Ectodermal cell (in vitro differentiated cells): ENCODE data around the gene ANO9.

Experiments
- H3K27ac ChIP-seq: 2 replicates; pipeline ENCODE4 v1.7.0; 2013; ENCODE audit warnings: mild to moderate bottlenecking, low read depth, low read length; ENCODE audit not compliant: insufficient read depth, poor library complexity, severe bottlenecking
- H3K27me3 ChIP-seq: 2 replicates; pipeline ENCODE4 v1.7.0; 2013; ENCODE audit warnings: mild to moderate bottlenecking, low read length; ENCODE audit not compliant: insufficient read depth, control insufficient read depth, poor library complexity, severe bottlenecking
- H3K36me3 ChIP-seq: one replicate; pipeline ENCODE4 v1.7.0; 2013; ENCODE audit warnings: low read length; ENCODE audit not compliant: control insufficient read depth, insufficient read depth
- H3K4me1 ChIP-seq: one replicate; pipeline ENCODE4 v1.7.0; 2013; ENCODE audit warnings: low read length; ENCODE audit not compliant: control insufficient read depth, insufficient read depth
- H3K4me3 ChIP-seq: 2 replicates; pipeline ENCODE4 v1.7.0; 2013; ENCODE audit warnings: low read depth, low read length, control low read depth; ENCODE audit not compliant: insufficient read depth
- H3K9me3 ChIP-seq: 2 replicates; pipeline ENCODE4 v1.7.0; 2013; ENCODE audit warnings: mild to moderate bottlenecking, low read length, moderate library complexity; ENCODE audit not compliant: control insufficient read depth
- WGBS, 2 experiments: methylation state at CpG; one replicate each; pipeline ENCODE4 v1.1.7; 2013; ENCODE audit warnings: missing lambda C conversion rate in 2 of 2; 5-methylcytosine and 5-hydroxymethylcytosine counted together

The ANO9 gene

GRCh38 chr11:373716-374551 lies 67.9 kb downstream of the ANO9 start:
- Histone ChIP-seq H3K4me3 (no peak overlapping the region), H3K27ac (no peak overlapping the region), H3K36me3 (peaks cover 30% of the 10 kb centered on the region), H3K4me1 (peaks cover 8% of the 10 kb centered on the region), H3K9me3 (no peaks in the 10 kb centered on the region), H3K27me3 (no peaks in the 10 kb centered on the region)
- WGBS, 2 experiments: 94 to 95% methylated on average over 23 of the region's 23 CpGs

DNA sequence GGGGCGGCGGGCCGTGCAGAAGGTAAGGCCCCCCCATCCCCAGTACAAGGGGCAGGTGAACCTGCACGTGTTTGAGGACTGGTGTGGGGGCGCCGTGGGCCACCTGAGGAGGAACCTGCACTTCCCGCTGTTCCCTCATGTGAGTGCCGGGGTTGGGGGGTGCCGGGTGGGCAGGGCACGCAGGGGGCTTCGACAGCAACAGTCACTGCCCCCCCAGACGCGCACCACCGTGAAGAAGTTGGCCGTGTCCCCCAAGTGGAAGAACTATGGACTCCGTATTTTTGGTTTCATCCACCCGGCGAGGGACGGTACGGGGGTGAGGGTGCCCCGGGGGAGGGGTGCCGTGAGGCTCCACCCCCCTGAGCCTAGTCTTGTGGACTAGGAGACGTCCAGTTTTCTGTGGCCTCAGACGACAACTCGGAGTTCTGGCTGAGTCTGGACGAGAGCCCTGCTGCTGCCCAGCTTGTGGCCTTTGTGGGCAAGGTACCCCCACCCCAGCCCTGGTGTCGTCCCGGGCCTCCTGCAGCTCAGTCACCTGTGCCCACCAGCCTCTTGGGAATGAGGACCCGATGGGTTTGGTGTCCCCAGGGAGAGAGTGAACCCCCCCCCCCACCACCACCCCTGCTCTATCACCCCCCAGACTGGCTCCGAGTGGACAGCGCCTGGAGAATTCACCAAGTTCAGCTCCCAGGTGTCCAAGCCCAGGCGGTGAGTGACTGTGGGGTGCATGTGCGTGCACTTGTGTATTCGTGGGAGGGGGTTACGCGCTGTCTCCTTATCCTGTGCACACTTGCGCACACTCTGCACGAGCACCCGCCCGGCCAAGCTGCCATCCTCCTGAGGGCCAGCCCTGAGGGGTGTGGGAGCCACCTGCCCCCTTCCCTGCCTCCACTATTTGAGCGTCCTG lies 68.7 kb downstream of the ANO9 start:
- WGBS, 2 experiments: 94% methylated on average over 41 of the region's 41 CpGs
- peaks cover 15% of the 10 kb centered on the region for H3K4me1 ChIP-seq
- H3K36me3 ChIP-seq: peaks cover 26% of the 10 kb centered on the region
- H3K27ac ChIP-seq: no peak overlapping the region
- H3K9me3 ChIP-seq: no peaks in the 10 kb centered on the region
- no peak overlapping the region for H3K4me3 ChIP-seq
- no peaks in the 10 kb centered on the region for H3K27me3 ChIP-seq

DNA sequence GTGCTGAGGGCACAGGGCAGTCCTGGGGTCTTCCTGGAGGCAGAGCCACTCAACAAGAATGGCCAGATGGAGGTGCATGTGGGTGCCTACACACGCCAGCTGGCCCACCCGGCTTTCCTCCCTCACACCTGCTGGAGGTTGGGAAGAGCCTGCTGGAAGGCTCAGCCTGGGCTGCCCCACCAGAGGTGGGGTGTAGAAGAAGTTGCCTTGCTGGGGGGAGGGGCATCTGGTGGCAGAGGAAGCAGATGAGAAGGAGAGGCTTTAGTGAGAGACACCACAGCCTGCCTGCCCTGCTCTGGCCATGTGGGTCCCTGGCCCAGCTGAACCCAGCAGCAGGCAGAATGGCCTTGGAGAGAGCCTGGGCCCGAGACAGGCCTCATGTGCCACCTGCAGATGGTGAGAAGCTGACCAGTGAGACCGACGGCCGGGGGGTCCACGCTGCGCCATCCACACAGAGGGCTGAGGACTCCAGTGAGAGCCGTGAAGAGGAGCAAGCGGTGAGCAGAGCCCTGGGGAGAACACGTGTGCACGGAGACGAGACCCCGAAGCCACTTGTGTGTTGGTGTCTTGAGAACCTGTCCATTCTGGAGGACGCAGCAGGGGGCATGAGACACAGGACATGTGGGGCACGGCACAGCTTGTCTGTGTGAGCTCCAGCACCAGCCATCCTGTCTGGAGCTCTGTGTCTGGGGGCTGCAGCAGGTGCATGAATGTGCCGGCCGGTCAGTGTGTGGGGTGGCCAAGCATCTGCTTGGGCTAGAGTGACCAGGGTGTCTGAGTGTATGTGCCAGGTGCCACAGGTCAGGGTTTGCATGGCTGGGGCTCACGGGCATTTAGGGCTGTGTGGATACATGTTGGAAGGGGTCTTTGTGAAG lies 69.9 kb downstream of the ANO9 start:
- no peaks in the 10 kb centered on the region for H3K27me3 ChIP-seq
- H3K4me1 ChIP-seq: peaks cover 15% of the 10 kb centered on the region
- no peaks in the 10 kb centered on the region for H3K9me3 ChIP-seq
- H3K4me3 ChIP-seq: no peak overlapping the region
- 94 to 96% methylated on average over 19 of the region's 19 CpGs for whole genome bisulfite sequencing, 2 experiments
- H3K36me3 ChIP-seq: peaks cover 22% of the 10 kb centered on the region
- no peak overlapping the region for H3K27ac ChIP-seq

DNA sequence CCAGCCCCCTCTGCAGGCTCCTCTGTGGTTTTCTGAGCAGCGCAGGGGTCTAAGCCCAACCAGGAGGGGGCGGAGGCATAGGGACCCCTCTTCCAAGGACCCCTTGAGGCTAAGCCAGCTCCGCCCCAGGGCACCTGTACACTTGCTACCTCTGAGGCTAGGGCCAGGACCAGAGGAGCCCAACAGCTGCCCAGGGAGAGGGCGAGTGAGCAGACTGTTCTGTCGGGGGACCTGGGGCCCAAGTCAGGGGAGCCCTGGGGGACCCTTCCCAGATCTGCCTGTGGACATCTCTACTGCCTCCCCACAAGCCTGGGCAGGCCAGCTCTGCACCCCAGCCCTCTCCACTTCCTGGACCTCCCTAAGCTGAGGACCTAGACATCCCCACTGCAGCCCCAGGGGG lies 70.8 kb downstream of the ANO9 start:
- H3K4me3 ChIP-seq: no peak overlapping the region
- H3K27me3 ChIP-seq: no peaks in the 10 kb centered on the region
- H3K4me1 ChIP-seq: peaks cover 15% of the 10 kb centered on the region
- no peak overlapping the region for H3K27ac ChIP-seq
- 95 to 96% methylated on average over 5 of the region's 5 CpGs for WGBS, 2 experiments
- no peaks in the 10 kb centered on the region for H3K9me3 ChIP-seq
- peaks cover 22% of the 10 kb centered on the region for H3K36me3 ChIP-seq

DNA sequence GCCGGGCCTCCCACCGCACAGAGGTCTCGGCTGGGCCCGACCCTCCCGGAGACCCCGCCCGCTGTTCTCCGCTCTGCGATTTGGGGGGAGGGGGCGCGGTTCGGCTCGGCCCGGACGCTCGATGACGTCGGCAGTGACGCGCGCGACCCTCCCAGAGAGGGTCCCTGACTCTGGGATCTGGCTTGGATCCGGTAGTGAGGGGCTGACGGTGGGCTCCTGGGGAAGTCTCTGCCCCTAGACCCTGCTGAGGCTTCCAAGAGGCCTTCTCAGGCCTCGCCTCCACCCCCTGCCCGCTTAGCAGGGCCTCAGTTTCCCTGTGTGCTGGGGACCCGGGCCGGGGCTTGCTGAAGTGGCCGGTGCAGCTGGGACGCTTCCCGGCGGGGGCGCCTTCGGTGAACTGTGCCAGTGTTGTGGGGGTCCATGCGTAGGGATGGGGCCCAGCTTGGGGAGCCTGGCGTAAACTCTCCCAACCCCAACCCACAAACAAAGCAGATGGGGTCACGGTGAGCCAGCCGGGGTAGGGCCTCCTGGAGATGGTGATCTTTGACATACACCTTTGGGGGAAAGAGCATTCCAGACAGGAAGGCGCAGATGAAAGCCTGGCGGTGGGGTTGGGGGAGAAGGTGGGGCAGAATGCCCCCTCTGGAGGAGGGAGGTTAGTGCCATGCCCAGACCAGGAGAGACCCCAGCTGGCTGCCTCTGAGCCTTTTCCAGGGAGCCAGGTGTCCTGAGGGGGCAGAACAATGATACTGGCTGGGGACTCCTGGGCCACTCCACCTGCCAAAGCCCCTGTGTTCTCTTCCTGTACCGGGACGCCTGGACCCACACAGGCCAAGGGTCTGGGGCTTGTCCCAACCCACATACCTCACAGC lies 71.5 kb downstream of the ANO9 start:
- H3K27me3 ChIP-seq: no peaks in the 10 kb centered on the region
- peak overlapping the region; percentile 73 for H3K4me3 ChIP-seq
- H3K27ac ChIP-seq: peak overlapping the region; percentile 87
- WGBS, 2 experiments: 11 to 12% methylated on average over 42 of the region's 42 CpGs
- H3K36me3 ChIP-seq: peaks cover 17% of the 10 kb centered on the region
- H3K4me1 ChIP-seq: peaks cover 15% of the 10 kb centered on the region
- H3K9me3 ChIP-seq: no peaks in the 10 kb centered on the region

GRCh38 chr11:369336-370018 lies 72.3 kb downstream of the ANO9 start, which contains the start of gene B4GALNT4:
Gene B4GALNT4 (plus strand): TSS chr11:369499. CDS start chr11:369804, 305 bp downstream.
- peak within 1 kb of the TSS; percentile 87 for H3K27ac ChIP-seq
- no peaks in the 10 kb centered on the region for H3K9me3 ChIP-seq
- no peaks in the 10 kb centered on the region for H3K27me3 ChIP-seq
- H3K4me1 ChIP-seq: peaks cover 15% of the 10 kb centered on the region
- H3K36me3 ChIP-seq: peaks cover 17% of the 10 kb centered on the region
- peak within 1 kb of the TSS; percentile 73 for H3K4me3 ChIP-seq
- 0% methylated on average over 107 to 117 of the region's 118 CpGs for WGBS, 2 experiments

- Histone ChIP-seq H3K9me3 (no peaks in the 10 kb centered on the region), H3K27ac (no peak overlapping the region), H3K27me3 (no peaks in the 10 kb centered on the region), H3K4me3 (peak overlapping the region; percentile 30), H3K4me1 (peaks cover 15% of the 10 kb centered on the region), H3K36me3 (peaks cover 10% of the 10 kb centered on the region)
- WGBS, 2 experiments: 8% methylated on average over 44 to 46 of the region's 61 CpGs
Observed at GRCh38 chr11:368414-369335, 73.1 kb downstream of the ANO9 start.

DNA sequence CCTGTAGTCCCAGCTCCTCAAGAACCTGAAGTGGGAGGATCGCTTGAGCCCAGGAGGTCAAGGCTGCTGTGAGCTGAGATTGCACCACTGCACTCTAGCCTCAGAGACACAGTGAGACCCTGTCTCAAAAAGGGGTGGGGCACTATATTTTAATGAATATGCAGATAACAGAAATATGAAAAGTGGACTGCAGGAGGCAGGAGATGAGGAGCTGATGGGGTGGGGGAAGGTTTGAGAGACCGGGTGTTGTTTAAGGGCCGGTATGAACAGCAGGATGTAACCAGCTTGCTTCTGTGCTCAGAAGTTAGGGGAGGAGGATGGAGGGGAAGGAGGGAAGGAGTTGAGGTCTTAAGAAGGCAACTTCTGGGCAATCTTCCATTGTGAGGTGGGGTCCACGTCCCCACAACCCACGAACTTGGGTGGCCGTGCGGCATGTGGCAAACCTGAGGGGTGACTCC lies 73.8 kb downstream of the ANO9 start:
- Histone ChIP-seq H3K27ac (no peak overlapping the region), H3K36me3 (peaks cover 4% of the 10 kb centered on the region), H3K9me3 (no peaks in the 10 kb centered on the region), H3K4me3 (no peak overlapping the region), H3K27me3 (no peaks in the 10 kb centered on the region), H3K4me1 (peaks cover 15% of the 10 kb centered on the region)
- 44% methylated on average over 7 of the region's 7 CpGs for WGBS, 2 experiments
